Neuronal stem cell (in vitro differentiated cells): Measurements from ENCODE around the gene SCAI.

Experiments
- DNase-seq: peaks from one replicate; pipeline ENCODE4 v3.0.0-alpha.2; 2013; ENCODE audit warnings: low spot score
- H2AFZ ChIP-seq: one replicate; pipeline ENCODE4 v1.6.1; 2013; ENCODE audit warnings: mild to moderate bottlenecking, low read length, inconsistent platforms
- H2AK5ac ChIP-seq: 2 replicates; pipeline ENCODE4 v1.6.1; 2013; ENCODE audit warnings: low read depth, mild to moderate bottlenecking, inconsistent platforms, low read length, moderate library complexity, mixed read lengths
- H2BK120ac ChIP-seq: 2 replicates; pipeline ENCODE4 v1.6.1; 2013; ENCODE audit warnings: low read depth, mild to moderate bottlenecking, inconsistent platforms, low read length, moderate library complexity, mixed read lengths
- H2BK12ac ChIP-seq: one replicate; pipeline ENCODE4 v1.6.1; 2013; ENCODE audit warnings: low read length, inconsistent platforms
- H2BK15ac ChIP-seq: 2 replicates; pipeline ENCODE4 v1.6.1; 2013; ENCODE audit warnings: mild to moderate bottlenecking, low read length, inconsistent platforms, mixed read lengths
- H2BK5ac ChIP-seq: one replicate; pipeline ENCODE4 v1.6.1; 2013; ENCODE audit warnings: inconsistent platforms, mild to moderate bottlenecking, low read length, moderate library complexity
- H3K14ac ChIP-seq: one replicate; pipeline ENCODE4 v1.6.1; 2013; ENCODE audit warnings: low read length, inconsistent platforms
- H3K18ac ChIP-seq: 2 replicates; pipeline ENCODE4 v1.6.1; 2013; ENCODE audit warnings: low read length, inconsistent platforms
- H3K23ac ChIP-seq: 2 replicates; pipeline ENCODE4 v1.6.1; 2013; ENCODE audit warnings: low read depth, mild to moderate bottlenecking, mixed read lengths, low read length, inconsistent platforms; ENCODE audit not compliant: poor library complexity
- H3K27ac ChIP-seq: replicated peaks from 3 replicates; pipeline ENCODE4 v1.5.1; 2013; ENCODE audit warnings: low read length, inconsistent platforms
- H3K27me3 ChIP-seq, 3 experiments: 2 replicates each; pipeline ENCODE4 v1.6.1; 2013; ENCODE audit warnings: low read length in 3 of 3, mild to moderate bottlenecking in 2 of 3, inconsistent platforms in 1 of 3, low read depth in 1 of 3, mixed read lengths in 1 of 3, moderate library complexity in 1 of 3; ENCODE audit not compliant: control insufficient read depth in 3 of 3, insufficient read depth in 3 of 3
- H3K36me3 ChIP-seq, 2 donors: replicated peaks in 1 of 2; 2 replicates each; pipeline ENCODE4 v1.6.1; 2013; ENCODE audit warnings: low read length in 2 of 2; ENCODE audit not compliant: control insufficient read depth in 2 of 2, insufficient read depth in 2 of 2
- H3K4ac ChIP-seq: 2 replicates; pipeline ENCODE4 v1.6.1; 2013; ENCODE audit warnings: inconsistent platforms, mild to moderate bottlenecking, low read length, moderate library complexity
- H3K4me1 ChIP-seq, 2 donors: 1 replicate in 1 of 2; 2 replicates in 1 of 2; pipeline ENCODE4 v1.6.1; 2013; ENCODE audit warnings: low read length in 2 of 2, low read depth in 1 of 2; ENCODE audit not compliant: control insufficient read depth in 2 of 2, insufficient read depth in 1 of 2
- H3K4me2 ChIP-seq: one replicate; pipeline ENCODE4 v1.6.1; 2013; ENCODE audit warnings: mild to moderate bottlenecking, low read length, inconsistent platforms; ENCODE audit not compliant: insufficient read depth, poor library complexity, severe bottlenecking
- H3K4me3 ChIP-seq, 2 donors: 2 replicates each; pipeline ENCODE4 v1.5.1; 2013; ENCODE audit warnings: low read length in 2 of 2, mild to moderate bottlenecking in 2 of 2, inconsistent platforms in 1 of 2, moderate library complexity in 1 of 2
- H3K79me1 ChIP-seq: one replicate; pipeline ENCODE4 v1.6.1; 2013; ENCODE audit warnings: low read depth, mild to moderate bottlenecking, inconsistent platforms, low read length, moderate library complexity
- H3K9ac ChIP-seq: one replicate; pipeline ENCODE4 v1.6.1; 2013; ENCODE audit warnings: mild to moderate bottlenecking, low read depth, low read length, inconsistent platforms; ENCODE audit not compliant: poor library complexity
- H3K9me3 ChIP-seq, 2 donors: replicated peaks in 1 of 2; 2 replicates each; pipeline versions ENCODE3 to v1.6.1; 2013; ENCODE audit warnings: low read length in 2 of 2, mild to moderate bottlenecking in 2 of 2, inconsistent platforms in 1 of 2, low read depth in 1 of 2, mixed read lengths in 1 of 2, moderate library complexity in 1 of 2; ENCODE audit not compliant: control insufficient read depth in 2 of 2, insufficient read depth in 1 of 2
- H4K8ac ChIP-seq: one replicate; pipeline ENCODE4 v1.6.1; 2013; ENCODE audit warnings: low read depth, mild to moderate bottlenecking, inconsistent platforms, low read length, moderate library complexity
- H4K91ac ChIP-seq: one replicate; pipeline ENCODE4 v1.6.1; 2013; ENCODE audit warnings: low read length, low read depth, mild to moderate bottlenecking, inconsistent platforms; ENCODE audit not compliant: poor library complexity
- WGBS, 2 donors: extraction: QIAGEN DNeasy Blood & Tissue Kit; methylation state at CpG; one replicate each; pipeline ENCODE4 v1.1.7; 2013; ENCODE audit warnings: missing lambda C conversion rate in 2 of 2, mixed read lengths in 1 of 2; ENCODE audit not compliant: insufficient read length in 2 of 2, insufficient replicate concordance in 1 of 2; ENCODE audit errors: extremely low coverage in 2 of 2; 5-methylcytosine and 5-hydroxymethylcytosine counted together

SCAI gene

DNA sequence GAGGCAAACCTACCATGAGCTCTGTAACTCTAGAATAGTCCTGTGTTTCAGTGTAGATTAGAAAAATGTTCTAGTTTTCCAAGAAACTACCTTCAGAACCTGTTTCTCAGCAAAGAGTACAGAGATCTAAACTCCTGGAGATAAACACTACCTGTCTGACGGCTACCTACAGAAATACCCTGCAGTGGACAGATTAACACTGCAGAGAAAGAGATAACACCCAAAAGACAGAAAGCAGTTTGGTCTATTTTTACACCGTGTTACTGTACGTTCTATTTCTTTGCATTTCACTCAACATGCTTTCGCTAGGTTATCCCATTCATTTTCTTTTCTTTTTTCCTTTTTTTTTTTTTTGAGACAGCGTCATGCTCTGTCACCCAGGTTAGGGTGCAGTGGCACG, 11.6 kb downstream of the SCAI start:
- Histone ChIP-seq H3K9ac (no peak overlapping the region), H4K91ac (no peak overlapping the region), H3K4me2 (no peak overlapping the region), H2BK15ac (no peak overlapping the region), H4K8ac (no peak overlapping the region), H3K27ac (no peak overlapping the region), H3K14ac (no peak overlapping the region), H2BK5ac (no peak overlapping the region), H2AFZ (no peak overlapping the region), H2BK120ac (no peak overlapping the region), H3K36me3 (peaks cover 0 to 8% of the 10 kb centered on the region in 2 donors), H3K9me3 (peaks cover 0 to 10% of the 10 kb centered on the region in 2 donors), H3K4ac (no peak overlapping the region), H3K23ac (no peak overlapping the region), H3K18ac (no peak overlapping the region), H3K4me3 (no peak overlapping the region), H2BK12ac (no peak overlapping the region), H3K4me1 (no peaks in the 10 kb centered on the region), H3K79me1 (peaks cover 2% of the 10 kb centered on the region), H3K27me3 (no peaks in the 10 kb centered on the region), H2AK5ac (no peak overlapping the region)
- no CpG with 5 or more reads among the region's 6 CpGs for WGBS, 2 donors
- DNase-seq: no peak

GRCh38 chr9:125126019-125126746, 17.1 kb downstream of the SCAI start:
- Histone ChIP-seq H2AK5ac (no peak overlapping the region), H2BK15ac (no peak overlapping the region), H3K9ac (peak overlapping the region; percentile 50), H3K4me1 (peaks cover 2 to 6% of the 10 kb centered on the region in 2 donors), H3K23ac (peak overlapping the region; percentile 16), H4K8ac (no peak overlapping the region), H3K27me3 (no peaks in the 10 kb centered on the region), H3K4me3 (no peak overlapping the region), H3K14ac (no peak overlapping the region), H3K4ac (no peak overlapping the region), H3K18ac (no peak overlapping the region), H3K79me1 (peaks cover 4% of the 10 kb centered on the region), H2BK120ac (no peak overlapping the region), H2AFZ (no peak overlapping the region), H4K91ac (no peak overlapping the region), H2BK5ac (no peak overlapping the region), H3K9me3 (no peaks in the 10 kb centered on the region), H3K36me3 (peaks cover 0 to 4% of the 10 kb centered on the region in 2 donors), H3K4me2 (no peak overlapping the region), H2BK12ac (no peak overlapping the region), H3K27ac (peak overlapping the region; percentile 10)
- WGBS, 2 donors: no CpG with 5 or more reads among the region's 2 CpGs
- DNase-seq: peak; percentile 6

- no peak overlapping the region for H2AFZ ChIP-seq
- H3K9me3 ChIP-seq: no peaks in the 10 kb centered on the region
- H3K4me3 ChIP-seq: no peak overlapping the region
- H2BK5ac ChIP-seq: no peak overlapping the region
- H3K79me1 ChIP-seq: peaks cover 4% of the 10 kb centered on the region
- H3K4ac ChIP-seq: no peak overlapping the region
- no peak overlapping the region for H3K14ac ChIP-seq
- no peak overlapping the region for H3K4me2 ChIP-seq
- H3K36me3 ChIP-seq: peaks cover 0 to 4% of the 10 kb centered on the region in 2 donors
- H3K4me1 ChIP-seq: peaks cover 4 to 6% of the 10 kb centered on the region in 2 donors
- no peak overlapping the region for H2AK5ac ChIP-seq
- no peak overlapping the region for H2BK12ac ChIP-seq
- H2BK15ac ChIP-seq: no peak overlapping the region
- H3K18ac ChIP-seq: no peak overlapping the region
- no peaks in the 10 kb centered on the region for H3K27me3 ChIP-seq
- no peak overlapping the region for H3K27ac ChIP-seq
- no peak overlapping the region for H3K9ac ChIP-seq
- no CpG with 5 or more reads among the region's 7 CpGs for WGBS, 2 donors
- H2BK120ac ChIP-seq: no peak overlapping the region
- H4K8ac ChIP-seq: no peak overlapping the region
- DNase-seq: no peak
- no peak overlapping the region for H4K91ac ChIP-seq
- no peak overlapping the region for H3K23ac ChIP-seq
Measured at GRCh38 chr9:125125523-125125922, 17.8 kb downstream of the SCAI start.

DNA sequence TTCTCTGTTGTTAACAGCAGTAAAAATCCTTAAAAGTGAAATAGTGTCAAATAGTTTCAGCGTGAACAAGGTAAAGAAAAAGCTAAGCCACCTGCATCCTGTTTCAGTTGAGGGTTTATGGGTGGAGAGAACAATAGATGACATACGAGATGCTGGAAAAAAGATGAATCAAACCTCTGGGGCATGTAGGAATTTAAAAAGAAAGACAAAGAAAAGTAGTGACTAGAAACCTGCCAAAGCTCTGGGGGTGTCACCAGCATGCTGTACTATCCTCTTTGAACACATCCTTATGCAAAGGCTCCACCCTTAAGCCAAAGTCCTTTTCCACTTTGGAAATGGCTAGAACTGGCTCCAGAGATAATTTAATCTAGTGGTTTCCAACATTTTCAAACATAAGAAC, 22.2 kb downstream of the SCAI start:
- Histone ChIP-seq H4K91ac (no peak overlapping the region), H3K4ac (no peak overlapping the region), H3K79me1 (peaks cover 1% of the 10 kb centered on the region), H3K27me3 (no peaks in the 10 kb centered on the region), H4K8ac (no peak overlapping the region), H2AK5ac (no peak overlapping the region), H2BK12ac (no peak overlapping the region), H3K18ac (no peak overlapping the region), H3K23ac (no peak overlapping the region), H3K27ac (no peak overlapping the region), H3K4me3 (no peak overlapping the region), H2BK5ac (no peak overlapping the region), H3K4me2 (no peak overlapping the region), H2BK120ac (no peak overlapping the region), H3K14ac (no peak overlapping the region), H3K9me3 (no peaks in the 10 kb centered on the region), H3K4me1 (peaks cover 4 to 5% of the 10 kb centered on the region in 2 donors), H3K9ac (no peak overlapping the region), H2AFZ (no peak overlapping the region), H3K36me3 (peaks cover 0 to 4% of the 10 kb centered on the region in 2 donors), H2BK15ac (no peak overlapping the region)
- DNase-seq: no peak
- WGBS, 2 donors: no CpG with 5 or more reads among the region's 2 CpGs
